Measurements from ENCODE around the gene ZBTB12. TPM values are rescaled to one million over a fixed set of nuclear protein-coding genes. Genes with fewer than 3 reads are reported as not detected.

The ZBTB12 gene
- total and polyA plus RNA-seq, 2 of the 8 experiments (the other 6 are each of a cell fraction or from before 2014, with no cell fraction given), result 20.7 to 40.8 TPM

DNA sequence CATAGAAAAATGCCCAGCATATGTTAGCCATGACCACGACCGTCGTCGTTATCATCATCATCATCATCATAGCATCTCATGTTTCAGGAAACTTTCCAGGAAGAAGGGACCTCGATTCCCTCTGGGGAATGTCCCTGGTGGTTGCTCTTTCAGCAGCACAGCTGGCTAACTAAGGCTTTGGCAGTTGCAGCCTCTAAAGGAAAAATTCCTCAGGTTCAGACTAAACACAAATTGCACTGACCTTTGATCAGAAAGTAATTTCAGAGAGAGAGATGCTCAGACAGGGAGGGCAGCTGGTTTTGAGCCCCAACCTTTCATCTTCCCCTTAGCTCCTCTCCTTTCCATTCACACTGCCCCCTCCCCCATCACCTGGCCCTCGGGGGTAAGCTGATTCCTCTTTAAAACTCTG is 38.4 kb upstream of the ZBTB12 start (continued):
- TF ChIP-seq, protein P1, sequence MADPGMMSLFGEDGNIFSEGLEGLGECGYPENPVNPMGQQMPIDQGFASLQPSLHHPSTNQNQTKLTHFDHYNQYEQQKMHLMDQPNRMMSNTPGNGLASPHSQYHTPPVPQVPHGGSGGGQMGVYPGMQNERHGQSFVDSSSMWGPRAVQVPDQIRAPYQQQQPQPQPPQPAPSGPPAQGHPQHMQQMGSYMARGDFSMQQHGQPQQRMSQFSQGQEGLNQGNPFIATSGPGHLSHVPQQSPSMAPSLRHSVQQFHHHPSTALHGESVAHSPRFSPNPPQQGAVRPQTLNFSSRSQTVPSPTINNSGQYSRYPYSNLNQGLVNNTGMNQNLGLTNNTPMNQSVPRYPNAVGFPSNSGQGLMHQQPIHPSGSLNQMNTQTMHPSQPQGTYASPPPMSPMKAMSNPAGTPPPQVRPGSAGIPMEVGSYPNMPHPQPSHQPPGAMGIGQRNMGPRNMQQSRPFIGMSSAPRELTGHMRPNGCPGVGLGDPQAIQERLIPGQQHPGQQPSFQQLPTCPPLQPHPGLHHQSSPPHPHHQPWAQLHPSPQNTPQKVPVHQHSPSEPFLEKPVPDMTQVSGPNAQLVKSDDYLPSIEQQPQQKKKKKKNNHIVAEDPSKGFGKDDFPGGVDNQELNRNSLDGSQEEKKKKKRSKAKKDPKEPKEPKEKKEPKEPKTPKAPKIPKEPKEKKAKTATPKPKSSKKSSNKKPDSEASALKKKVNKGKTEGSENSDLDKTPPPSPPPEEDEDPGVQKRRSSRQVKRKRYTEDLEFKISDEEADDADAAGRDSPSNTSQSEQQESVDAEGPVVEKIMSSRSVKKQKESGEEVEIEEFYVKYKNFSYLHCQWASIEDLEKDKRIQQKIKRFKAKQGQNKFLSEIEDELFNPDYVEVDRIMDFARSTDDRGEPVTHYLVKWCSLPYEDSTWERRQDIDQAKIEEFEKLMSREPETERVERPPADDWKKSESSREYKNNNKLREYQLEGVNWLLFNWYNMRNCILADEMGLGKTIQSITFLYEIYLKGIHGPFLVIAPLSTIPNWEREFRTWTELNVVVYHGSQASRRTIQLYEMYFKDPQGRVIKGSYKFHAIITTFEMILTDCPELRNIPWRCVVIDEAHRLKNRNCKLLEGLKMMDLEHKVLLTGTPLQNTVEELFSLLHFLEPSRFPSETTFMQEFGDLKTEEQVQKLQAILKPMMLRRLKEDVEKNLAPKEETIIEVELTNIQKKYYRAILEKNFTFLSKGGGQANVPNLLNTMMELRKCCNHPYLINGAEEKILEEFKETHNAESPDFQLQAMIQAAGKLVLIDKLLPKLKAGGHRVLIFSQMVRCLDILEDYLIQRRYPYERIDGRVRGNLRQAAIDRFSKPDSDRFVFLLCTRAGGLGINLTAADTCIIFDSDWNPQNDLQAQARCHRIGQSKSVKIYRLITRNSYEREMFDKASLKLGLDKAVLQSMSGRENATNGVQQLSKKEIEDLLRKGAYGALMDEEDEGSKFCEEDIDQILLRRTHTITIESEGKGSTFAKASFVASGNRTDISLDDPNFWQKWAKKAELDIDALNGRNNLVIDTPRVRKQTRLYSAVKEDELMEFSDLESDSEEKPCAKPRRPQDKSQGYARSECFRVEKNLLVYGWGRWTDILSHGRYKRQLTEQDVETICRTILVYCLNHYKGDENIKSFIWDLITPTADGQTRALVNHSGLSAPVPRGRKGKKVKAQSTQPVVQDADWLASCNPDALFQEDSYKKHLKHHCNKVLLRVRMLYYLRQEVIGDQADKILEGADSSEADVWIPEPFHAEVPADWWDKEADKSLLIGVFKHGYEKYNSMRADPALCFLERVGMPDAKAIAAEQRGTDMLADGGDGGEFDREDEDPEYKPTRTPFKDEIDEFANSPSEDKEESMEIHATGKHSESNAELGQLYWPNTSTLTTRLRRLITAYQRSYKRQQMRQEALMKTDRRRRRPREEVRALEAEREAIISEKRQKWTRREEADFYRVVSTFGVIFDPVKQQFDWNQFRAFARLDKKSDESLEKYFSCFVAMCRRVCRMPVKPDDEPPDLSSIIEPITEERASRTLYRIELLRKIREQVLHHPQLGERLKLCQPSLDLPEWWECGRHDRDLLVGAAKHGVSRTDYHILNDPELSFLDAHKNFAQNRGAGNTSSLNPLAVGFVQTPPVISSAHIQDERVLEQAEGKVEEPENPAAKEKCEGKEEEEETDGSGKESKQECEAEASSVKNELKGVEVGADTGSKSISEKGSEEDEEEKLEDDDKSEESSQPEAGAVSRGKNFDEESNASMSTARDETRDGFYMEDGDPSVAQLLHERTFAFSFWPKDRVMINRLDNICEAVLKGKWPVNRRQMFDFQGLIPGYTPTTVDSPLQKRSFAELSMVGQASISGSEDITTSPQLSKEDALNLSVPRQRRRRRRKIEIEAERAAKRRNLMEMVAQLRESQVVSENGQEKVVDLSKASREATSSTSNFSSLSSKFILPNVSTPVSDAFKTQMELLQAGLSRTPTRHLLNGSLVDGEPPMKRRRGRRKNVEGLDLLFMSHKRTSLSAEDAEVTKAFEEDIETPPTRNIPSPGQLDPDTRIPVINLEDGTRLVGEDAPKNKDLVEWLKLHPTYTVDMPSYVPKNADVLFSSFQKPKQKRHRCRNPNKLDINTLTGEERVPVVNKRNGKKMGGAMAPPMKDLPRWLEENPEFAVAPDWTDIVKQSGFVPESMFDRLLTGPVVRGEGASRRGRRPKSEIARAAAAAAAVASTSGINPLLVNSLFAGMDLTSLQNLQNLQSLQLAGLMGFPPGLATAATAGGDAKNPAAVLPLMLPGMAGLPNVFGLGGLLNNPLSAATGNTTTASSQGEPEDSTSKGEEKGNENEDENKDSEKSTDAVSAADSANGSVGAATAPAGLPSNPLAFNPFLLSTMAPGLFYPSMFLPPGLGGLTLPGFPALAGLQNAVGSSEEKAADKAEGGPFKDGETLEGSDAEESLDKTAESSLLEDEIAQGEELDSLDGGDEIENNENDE (IDR thresholded peaks at IDR 0.05; ENCODE audit: insufficient replicate concordance, low read length), result no peak
